ENCODE data around the gene KRT34. TPM values are rescaled to one million over a fixed set of nuclear protein-coding genes. Genes with fewer than 3 reads are reported as not detected.

KRT34 gene
- polyA plus RNA-seq, 4 donors = not detected

GRCh38 chr17:41328207-41328606 is 53.9 kb downstream of the KRT34 start:
- Histone ChIP-seq H3K4me3 (ENCODE audit: low read depth in 1 of 3, low read length in 3 of 3) (no peak overlapping the region), H3K27me3 (ENCODE audit: control insufficient read depth in 3 of 3, insufficient read depth in 3 of 3, low read length in 3 of 3) (no peaks in the 10 kb centered on the region), H3K9me3 (ENCODE audit: control insufficient read depth in 2 of 2, insufficient read depth in 1 of 2, low read depth in 1 of 2, low read length in 1 of 2) (no peaks in the 10 kb centered on the region), H3K4me1 (ENCODE audit: control insufficient read depth in 3 of 3, insufficient read depth in 2 of 3, low read depth in 1 of 3, low read length in 2 of 3) (no peaks in the 10 kb centered on the region), H3K27ac (ENCODE audit: low read depth in 1 of 3, low read length in 2 of 3) (no peak overlapping the region), H3K36me3 (ENCODE audit: control insufficient read depth in 3 of 3, insufficient read depth in 2 of 3, low read depth in 1 of 3, low read length in 3 of 3) (no peaks in the 10 kb centered on the region)
- FAIRE-seq = no peak
- DNase-seq = no peak
- WGBS, 3 donors = 80 to 94% (median 81%) methylated on average over 7 of the region's 7 CpGs

Other genes starting within 250 kb of the KRT34 start
- gene KRTAP4-6, start 241.8 kb downstream of the KRT34 start, polyA plus RNA-seq = not detected
- gene KRTAP4-5, start 232.5 kb downstream of the KRT34 start, polyA plus RNA-seq = not detected
- gene KRTAP4-4, start 221.6 kb downstream of the KRT34 start, polyA plus RNA-seq = not detected
- not detected for gene KRTAP4-3, start 214.1 kb downstream of the KRT34 start, polyA plus RNA-seq
- not detected for gene KRTAP4-2, start 204.1 kb downstream of the KRT34 start, polyA plus RNA-seq
- gene KRTAP4-1, start 197.4 kb downstream of the KRT34 start, polyA plus RNA-seq = not detected
- gene KRTAP9-1, start 192.4 kb downstream of the KRT34 start, polyA plus RNA-seq = not detected
- gene KRTAP9-2, start 155.7 kb downstream of the KRT34 start, polyA plus RNA-seq = not detected
- not detected for gene KRTAP9-3, start 149.9 kb downstream of the KRT34 start, polyA plus RNA-seq
- not detected for gene KRTAP9-8, start 144.3 kb downstream of the KRT34 start, polyA plus RNA-seq
- not detected for gene KRTAP9-4, start 132.6 kb downstream of the KRT34 start, polyA plus RNA-seq
- gene KRTAP9-9, start 126.9 kb downstream of the KRT34 start, polyA plus RNA-seq = not detected
- not detected for gene KRTAP9-6, start 116.9 kb downstream of the KRT34 start, polyA plus RNA-seq
- not detected for gene KRTAP9-7, start 106.6 kb downstream of the KRT34 start, polyA plus RNA-seq
- not detected for gene KRTAP29-1, start 79.5 kb downstream of the KRT34 start, polyA plus RNA-seq
- not detected for gene KRTAP16-1, start 73.0 kb downstream of the KRT34 start, polyA plus RNA-seq
- gene KRTAP17-1, start 66.6 kb downstream of the KRT34 start, polyA plus RNA-seq = not detected
- not detected for gene KRT33A, start 31.5 kb downstream of the KRT34 start, polyA plus RNA-seq
- gene KRT33B, start 12.5 kb downstream of the KRT34 start, polyA plus RNA-seq = not detected
- not detected for gene KRT31, start 15.3 kb upstream of the KRT34 start, polyA plus RNA-seq
- not detected for gene KRT37, start 42.3 kb upstream of the KRT34 start, polyA plus RNA-seq
- not detected for gene KRT38, start 58.7 kb upstream of the KRT34 start, polyA plus RNA-seq
- gene KRT32, start 85.1 kb upstream of the KRT34 start, polyA plus RNA-seq = not detected
- not detected for gene KRT35, start 98.8 kb upstream of the KRT34 start, polyA plus RNA-seq
- gene KRT36, start 107.6 kb upstream of the KRT34 start, polyA plus RNA-seq = under 1 TPM in 1 of 4 donors, not detected in 3; 0.04 TPM
- gene KRT13, start 123.3 kb upstream of the KRT34 start, polyA plus RNA-seq = 10 to 100 TPM in 3 of 4 donors, under 1 TPM in 1; 0.37 to 37.6 (median 18.2) TPM
- 10 to 100 TPM in 2 of 4 donors, 1 to 10 TPM in 1, under 1 TPM in 1; 0.62 to 18.9 (median 6.6) TPM for gene KRT15, start 136.6 kb upstream of the KRT34 start, polyA plus RNA-seq
- 1,000 to 10,000 TPM in 3 of 4 donors, 10 to 100 TPM in 1; 83.2 to 1,607 (median 1,272) TPM for gene KRT19, start 146.0 kb upstream of the KRT34 start, polyA plus RNA-seq
- under 1 TPM in 1 of 4 donors, not detected in 3; 0.15 TPM for gene KRT9, start 189.8 kb upstream of the KRT34 start, polyA plus RNA-seq
- gene KRT14, start 204.6 kb upstream of the KRT34 start, polyA plus RNA-seq = 1 to 10 TPM in 2 of 4 donors, under 1 TPM in 1, not detected in 1; 0.33 to 2.2 (median 1.1) TPM
- under 1 TPM in 1 of 4 donors, not detected in 3; 0.25 TPM for gene KRT16, start 230.5 kb upstream of the KRT34 start, polyA plus RNA-seq
- 1 to 10 TPM in 2 of 4 donors, under 1 TPM in 1, not detected in 1; 0.65 to 2.4 (median 1.8) TPM for gene KRT17, start 242.3 kb upstream of the KRT34 start, polyA plus RNA-seq

Measured in small intestine (tissue), 7 donors.